GDM1 (cell line): ENCODE results near the gene TJP1.
"Not testable (repeated sequence)": the region's sequence is repeated elsewhere in the genome, so short reads cannot be mapped to it uniquely, and the experiment has no call there.

Source experiments
- DNase-seq: peaks from one replicate; lab custom pipeline; 2025; lab: John Stamatoyannopoulos, UW

Gene TJP1

DNA sequence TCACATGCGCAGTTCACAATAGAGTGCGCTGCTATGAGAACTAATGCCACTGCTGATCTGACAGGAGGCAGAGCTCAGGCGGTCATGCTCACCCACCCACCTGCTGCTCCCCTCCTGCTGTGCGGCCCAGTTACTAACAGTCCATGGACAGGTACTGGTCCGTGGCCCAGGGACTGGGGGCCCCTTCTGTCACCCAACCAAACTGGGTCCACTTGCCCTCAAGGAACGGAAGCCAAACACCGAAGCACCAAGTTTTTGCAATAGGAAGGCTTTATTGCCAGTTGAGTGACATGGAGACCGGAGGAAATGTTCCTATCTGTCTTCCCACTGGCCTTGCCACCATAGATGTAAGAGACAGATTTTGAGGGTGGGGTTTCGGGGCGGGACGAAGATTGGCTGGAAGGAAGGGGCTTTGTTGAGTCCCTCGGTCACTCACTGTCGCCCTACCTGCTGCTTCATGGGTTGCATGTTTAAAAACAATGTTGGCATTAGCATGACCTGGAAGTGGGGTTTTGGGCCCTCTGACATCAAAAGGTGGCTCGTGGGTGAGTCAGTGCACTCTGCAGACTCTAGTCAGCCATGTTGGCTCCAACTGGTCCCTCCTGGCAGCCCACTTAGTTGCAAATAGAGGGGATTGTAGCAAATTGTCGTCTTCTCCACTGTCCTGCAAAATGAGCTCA lies 141.0 kb downstream of the TJP1 start:
- DNase-seq, result no peak

DNA sequence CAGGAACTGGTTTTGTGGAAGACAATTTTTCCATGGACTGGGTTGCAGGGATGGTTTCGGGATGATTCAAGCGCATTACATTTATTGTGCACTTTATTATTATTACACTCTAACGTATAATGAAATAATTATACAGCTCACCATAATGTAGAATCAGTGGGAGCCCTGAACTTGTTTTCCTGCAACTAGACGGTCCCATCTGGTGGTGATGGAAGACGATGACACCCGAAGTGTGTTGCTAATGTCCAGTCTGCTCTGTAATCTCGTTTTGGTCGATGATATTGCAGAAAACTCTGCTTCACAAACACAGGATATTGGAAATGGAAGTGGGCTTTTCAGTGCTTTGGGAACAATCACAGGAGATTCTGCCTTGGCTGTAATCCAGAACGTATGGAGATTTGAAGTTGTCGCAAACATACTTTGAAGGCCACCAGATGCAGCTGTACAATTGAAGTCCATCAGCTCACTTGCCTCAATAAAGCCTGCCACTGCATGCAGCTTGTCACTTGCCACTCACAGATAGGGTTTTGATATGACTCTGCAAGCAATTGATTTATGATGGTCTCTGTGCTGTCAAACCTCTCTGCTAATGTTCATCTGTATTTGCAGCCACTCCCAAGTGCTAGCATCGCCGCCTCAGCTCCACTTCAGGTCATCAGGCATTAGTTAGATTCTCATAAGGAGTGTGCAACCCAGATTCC lies 141.7 kb downstream of the TJP1 start:
- DNase-seq, result no peak

DNA sequence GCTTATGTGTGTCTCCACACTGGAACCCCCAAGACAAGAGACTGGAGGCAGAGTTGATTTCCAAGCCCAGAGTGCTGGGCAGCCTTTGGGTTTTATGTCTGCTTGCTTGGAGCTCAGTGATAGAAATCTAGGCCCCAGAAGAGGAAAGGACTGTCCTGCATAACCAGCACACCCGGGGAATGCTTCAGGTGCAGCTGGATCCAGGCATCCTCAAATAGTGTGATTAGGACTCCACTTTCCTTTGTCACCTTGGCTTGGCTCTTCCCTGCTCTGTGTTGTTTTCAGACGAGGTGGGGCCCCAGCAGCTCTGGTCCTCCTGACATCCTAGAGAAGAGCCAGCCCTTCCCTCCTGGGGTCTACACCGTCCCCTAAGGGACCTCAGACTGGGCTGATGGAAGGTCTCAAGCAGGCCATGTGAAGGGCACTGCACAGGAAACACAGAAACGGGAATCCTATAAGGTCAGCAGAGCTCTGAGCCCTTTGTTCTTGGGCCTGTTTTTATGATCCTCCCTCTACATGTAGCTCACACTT lies 143.7 kb downstream of the TJP1 start:
- DNase-seq, result no peak

DNA sequence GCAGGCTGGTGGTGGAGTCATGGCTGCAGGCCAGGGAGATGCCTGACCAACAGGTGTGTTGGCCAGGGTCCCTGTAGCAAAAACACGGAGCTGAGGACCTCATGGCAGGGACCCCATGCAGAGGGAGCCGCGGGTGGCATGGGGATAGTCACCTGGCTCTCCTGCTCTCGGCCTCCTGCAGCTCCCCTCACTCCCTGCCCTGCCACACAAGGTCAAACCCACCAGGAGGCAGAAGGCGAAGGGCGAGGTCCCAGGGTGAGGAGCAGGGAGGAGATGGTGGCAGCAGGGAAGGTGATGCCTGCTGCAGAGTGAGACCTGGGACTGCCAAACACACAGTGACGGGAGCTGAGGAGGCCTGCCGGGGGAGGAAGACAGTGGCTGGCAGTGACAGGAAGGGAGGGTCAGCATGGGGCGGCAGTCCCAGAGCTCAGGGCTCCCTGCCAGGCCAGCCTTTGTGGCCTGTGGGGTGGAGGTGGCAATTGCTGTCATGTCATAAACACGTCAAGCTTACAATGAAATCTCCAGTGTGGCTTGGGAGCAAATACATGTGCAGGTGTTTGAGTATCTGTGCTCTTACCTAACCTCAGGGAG lies 144.3 kb downstream of the TJP1 start:
- no peak for DNase-seq

DNA sequence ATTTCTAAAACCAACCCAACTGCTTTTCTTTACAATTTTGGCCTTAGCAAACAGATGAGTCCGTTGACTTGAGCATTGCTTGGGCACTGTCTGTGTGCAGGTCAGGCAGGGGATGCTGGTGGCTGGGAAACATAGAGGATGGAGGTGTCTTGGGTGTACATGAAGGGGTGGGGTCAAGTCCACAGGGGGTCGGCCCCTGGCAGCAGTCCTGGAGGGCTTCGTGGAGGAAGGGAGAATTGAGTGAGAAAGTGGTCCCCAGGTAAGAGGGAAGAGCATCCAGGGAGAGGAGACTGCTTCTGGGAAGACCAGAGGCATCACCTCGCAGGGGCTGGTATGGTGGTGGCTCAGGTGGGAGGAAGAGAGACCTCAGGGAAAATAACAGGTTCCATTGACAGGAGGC lies 144.8 kb downstream of the TJP1 start:
- DNase-seq, result no peak

DNA sequence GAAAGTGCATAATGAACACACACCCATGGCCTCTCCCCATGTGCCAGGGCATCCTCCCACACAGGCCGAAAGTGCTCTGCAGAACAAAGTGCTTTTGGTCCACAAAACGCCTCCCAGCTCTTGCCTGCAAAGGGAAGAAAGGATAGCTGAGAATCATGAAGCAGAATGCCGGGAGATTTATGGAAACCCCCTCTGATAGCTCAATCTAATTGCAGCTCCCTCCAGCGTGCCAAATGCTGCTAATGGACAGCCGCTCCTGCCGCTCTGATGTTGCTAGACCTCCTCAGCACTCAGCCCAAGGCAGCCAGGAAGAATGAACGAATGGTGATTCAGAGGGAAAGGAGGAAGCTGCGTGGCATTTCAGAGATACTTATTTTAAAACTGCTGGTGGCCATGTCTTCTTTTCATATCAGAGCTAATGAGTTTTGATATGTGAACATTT lies 145.3 kb downstream of the TJP1 start:
- DNase-seq, result no peak

DNA sequence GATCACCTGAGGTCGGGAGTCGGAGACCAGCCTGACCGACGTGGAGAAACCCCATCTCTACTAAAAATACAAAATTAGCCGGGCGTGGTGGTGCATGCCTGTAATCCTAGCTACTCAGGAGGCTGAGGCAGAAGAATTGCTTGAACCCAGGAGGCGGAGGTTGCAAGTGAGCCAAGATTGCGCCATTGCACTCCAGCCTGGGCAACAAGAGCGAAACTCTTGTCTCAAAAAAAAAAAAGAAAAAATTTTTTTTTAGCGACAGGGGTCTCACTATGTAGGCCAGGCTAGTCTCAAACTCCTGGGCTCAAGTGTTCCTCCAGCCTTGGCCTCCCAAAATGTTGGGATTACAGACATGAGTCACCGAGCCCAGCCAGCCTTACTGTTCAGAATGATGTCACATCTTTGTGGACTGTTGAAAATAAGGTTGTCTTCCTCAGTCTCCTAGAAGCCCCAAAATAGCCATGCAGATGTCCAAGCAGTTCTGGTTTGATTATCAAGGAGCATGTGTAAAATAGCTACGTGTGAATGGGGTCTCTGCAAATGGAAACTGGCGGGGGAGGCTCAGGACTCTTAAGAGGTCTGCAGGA lies 145.8 kb downstream of the TJP1 start:
- DNase-seq, result not testable (repeated sequence)

DNA sequence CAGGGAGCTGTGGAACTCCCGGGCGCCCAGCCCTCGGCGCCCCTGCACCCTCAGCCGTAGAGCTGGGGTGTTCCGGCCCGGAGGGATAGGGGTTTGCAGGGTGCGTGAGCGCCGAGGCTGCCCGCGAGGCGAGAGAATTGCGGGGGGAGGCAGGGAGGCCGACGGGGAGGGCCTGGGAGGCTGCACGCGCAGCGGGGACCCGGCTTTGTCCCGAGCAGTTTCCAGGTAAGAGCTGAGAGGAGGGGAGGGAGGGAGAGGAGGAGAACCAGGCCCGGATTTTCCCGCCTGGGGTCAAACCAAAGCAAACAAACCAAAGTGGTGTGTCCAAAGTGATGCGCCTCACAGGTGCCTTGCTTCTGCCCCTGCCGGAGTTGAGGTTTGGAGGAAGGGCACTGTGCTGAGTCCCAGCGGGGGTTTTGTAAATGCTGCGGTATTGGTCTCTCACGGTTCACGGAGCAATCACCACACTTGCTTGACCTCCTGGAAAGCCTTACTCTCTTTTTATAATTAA lies 146.4 kb downstream of the TJP1 start:
- DNase-seq, result no peak

DNA sequence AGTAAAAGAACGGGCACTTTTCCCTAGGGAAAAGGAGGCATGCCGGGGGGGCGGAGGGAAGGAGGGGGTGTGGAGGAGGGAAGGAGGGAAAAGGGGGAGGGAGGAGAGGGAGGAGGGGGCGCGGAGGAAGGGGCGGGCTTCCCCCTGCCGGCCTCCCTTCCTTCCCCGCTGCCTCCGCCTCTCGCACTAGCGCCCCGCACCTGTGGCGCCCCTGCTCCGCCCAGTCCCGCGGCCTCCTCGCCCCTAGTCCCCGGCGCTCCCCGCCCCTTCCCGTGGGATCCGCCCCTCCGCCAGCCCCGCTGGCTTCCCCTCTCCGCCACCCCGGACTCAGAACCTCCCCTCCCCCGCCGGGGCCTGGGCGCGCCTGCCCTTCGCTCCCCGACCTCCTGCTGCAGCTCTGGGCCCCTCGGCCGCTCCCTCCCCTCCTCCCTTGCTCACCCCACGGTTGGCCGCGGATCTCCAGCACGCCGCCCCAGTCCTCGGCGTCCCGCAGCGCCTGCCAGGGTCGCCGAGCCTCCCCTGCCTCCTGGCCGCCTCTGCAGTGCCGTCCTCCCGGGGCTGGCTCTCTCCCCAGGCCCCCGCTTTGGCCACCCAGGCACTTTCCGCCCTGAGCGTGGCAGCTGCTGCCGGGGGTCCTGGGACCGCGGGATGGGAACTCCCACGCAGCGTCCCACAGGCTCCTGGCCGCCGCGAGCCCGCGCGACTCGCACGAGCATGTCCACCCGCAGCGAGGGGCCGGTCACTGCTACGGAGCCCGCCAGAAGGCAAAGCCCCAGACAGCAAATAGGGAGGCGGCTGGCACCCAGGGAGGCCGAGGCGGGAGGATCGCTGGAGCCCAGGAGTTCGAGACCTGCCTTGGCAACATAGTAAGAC lies 147.4 kb downstream of the TJP1 start:
- DNase-seq, result no peak

DNA sequence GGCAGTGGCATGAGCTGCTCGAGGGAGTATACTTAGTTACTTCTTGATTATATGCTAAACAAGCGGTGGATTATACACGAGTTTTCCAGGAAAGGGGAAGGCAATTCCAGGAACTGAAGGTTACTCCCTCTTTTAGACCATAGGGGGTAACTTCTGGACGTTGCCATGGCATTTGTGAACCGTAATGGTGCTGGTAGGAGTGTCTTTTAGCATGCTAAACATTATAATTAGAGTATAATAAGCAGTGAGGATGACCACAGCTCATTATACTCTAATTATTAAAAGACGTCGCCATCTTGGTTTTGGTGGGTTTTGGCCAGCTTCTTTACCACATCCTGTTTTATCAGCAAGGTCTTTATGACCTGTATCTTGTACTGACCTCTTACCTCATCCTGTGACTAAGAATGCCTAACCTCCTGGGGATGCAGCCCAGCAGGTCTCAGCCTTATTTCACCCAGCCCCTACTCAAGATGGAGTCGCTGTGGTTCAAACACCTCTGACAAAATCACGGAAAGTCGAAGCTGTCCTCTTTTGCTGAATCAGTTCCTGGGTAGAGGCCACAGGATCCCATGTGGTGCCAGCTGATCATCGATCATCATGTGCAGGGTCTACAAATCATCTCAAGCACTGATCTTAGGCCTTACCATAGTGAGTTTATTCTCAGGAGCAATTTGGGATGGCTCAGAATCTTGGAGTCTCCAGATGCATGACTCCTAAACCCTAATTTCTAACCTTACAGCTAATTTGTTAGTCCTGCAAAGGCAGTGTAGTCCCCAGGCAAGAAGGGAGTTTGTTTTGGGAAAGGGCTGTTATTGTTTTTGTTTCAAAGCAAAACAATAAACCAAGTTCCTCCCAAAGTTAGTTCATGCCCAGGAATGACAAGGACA lies 149.1 kb downstream of the TJP1 start:
- no peak for DNase-seq

DNA sequence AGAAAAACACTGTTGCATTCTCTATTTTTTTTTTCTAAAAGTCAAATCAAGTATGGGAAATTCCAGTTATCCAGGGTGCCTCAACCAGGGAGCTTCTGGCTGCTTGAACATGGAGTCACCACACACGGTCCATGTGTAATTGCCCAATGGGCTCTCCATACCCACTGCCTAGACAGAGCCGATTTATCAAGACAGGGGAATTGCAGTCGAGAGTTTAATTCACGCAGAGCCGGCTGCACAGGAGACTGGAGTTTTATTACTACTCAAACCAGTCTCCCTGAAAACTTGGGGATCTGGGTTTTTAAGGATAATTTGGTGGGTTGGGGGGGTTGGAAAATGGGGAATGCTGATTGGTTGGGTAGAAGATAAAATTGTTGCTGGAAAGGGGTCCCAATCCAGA lies 149.8 kb downstream of the TJP1 start:
- DNase-seq, result no peak

DNA sequence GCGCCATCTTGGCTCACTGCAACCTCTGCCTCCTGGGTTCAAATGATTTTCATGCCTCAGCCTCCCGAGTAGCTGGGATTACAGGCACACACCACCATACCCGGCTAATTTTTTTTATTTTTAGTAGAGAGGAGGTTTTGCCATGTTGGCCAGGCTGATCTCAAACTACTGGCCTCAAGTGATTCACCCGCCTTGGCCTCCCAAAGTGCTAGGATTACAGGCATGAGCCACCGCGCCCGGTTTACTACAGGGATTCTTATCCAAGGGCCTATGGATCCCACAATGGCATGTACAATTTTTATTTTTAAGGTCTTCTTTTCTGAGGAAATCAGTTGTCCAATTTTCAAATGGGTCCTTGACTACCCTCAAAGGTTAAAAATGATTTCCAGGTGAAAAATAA lies 150.2 kb downstream of the TJP1 start:
- not testable (repeated sequence) for DNase-seq

DNA sequence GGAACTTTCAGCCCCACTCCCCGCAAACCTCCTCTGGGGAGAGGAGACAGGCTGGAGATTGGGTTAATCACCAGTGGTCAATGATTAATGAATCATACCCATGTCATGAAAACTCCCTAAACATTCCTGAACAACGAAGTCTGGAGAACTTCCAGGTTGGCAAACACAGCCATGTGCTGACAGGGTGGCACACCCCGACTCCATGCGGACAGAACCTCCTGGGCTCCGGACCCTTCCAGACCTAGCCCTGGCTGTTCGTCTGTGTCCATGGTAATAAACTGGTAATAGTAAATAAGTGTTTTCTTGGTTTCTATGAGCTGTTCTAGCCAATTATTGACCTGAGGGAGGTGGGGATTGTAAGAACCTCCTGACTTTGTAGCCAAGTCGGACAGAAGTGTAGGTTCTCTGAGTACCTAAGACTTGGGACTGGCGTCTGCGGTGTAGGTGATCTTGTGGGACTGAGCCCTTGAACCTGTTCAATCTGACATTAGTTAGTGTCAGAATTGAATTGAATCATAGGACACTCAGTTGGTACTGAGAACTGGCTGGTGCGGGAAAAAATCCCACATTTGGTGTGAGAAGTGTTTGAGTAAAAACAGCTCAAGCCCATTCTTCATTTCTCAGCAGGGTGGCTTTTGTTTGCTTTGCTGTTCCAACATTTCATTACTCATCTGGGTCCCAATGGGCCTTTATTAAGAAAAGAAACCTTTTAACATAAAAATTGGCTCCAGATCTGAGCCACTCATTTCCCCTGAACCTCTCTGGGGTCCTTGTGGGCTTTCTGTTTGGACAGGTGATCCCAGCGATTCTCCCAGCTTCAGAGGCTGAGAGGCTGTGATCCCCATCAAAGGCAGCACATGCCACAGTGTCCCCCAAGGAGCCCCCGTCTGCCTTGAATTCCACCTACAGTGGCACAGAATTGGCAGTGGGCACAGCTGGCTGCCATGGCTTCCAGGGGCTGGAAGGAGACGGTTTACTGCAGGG lies 151.0 kb downstream of the TJP1 start:
- DNase-seq, result no peak

DNA sequence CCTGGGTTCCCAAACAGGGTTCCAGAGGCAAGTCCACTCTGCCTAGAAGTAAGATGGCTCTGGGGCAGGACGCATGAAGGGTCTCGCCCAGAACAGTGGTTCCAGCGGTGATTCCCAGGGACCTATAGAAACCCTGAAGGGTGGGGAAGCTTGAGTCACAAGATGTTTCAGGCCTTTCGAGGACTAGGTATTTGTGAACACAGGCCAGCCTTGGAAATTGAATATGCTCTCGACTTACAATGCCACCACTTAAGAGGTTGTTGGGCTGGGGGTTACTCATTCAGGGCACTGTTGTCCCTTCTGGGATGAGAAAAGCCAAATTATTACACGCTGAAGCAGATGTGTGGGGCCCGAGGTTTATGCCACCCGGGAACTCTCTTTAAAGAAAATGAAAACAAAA lies 152.0 kb downstream of the TJP1 start:
- no peak for DNase-seq

DNA sequence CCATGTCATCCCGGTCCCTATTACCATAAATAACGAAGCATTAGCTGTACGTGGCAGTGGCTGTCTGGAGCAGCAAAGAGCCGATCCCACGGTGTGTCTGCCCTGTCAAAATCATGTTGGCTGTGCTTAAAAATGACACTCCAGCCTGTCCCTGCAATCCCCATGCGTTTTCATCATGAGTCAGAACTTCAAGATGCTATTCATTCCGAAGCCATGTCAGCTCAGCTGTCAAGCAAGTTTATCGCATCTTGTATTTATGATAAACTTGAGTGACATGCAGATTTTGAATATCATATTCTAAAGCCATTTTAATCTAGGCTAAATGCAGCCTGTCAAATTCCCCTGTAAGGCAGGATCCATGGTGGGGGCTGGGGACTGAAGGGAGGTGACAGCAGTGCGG lies 152.4 kb downstream of the TJP1 start:
- no peak for DNase-seq

DNA sequence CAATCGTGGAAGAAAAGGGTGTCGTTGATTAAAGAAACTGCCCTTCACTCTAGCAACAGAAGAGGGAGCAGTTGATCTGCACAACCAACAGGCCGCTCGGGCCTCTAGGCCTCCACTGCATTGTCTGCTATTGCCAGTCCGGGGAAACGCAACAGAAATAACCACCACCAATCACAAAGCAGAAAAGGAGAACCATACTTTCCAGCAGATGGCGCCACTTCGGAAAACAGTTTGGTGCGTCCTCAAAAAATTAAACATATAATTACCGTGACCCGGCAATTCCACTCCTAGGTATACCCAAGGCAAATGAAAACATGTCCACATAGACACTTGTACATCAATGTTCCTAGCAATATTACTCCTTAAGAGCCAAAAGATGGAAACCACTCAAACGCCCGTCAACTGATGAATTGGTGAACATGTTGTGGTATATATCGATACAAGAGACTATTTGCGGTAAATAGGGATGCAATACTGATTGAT lies 154.1 kb downstream of the TJP1 start:
- DNase-seq, result peak; percentile 63

DNA sequence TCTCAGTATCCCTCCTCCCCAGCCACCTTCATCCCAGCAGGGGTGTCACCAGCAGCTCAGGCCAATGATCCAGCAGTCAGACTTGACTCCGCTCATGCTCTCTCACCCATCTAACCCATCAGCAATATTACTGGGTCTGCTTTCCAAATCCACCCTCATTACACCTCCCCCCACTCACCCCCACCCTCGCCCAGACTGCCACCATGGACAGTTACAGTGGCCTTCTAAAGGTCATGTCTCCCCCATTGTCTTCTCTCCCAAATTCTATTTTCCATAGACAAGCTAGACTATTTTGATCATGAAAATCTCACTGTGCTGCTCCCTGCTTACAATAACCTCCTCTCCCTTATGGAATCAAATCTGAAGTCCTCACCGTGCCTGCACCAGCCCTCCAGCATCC lies 156.0 kb downstream of the TJP1 start:
- DNase-seq, result no peak

DNA sequence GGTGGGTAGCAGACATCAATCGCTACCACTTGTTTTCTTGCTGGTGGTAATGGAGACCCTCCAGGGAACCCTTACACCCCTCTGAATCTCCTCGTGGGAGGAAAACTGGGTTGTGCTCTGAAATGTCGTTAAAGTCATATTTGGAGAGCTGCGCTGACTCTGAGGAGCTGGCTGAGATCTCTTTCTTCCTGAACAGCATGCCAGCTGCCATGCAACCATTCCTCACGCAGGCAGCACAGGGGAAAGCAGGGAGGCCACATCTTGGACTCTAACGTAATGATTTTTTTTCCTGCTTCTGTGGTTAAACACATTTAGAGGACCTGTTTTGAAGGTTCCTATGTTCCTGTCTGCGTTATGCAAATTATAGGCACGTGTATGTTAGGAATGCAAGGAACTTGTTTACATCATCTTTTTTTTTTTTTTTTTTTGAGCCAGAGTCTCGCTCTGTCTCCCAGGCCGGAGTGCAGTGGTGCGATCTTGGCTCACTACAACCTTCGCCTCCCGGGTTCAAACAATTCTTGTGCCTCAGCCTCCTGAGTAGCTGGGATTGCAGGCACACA lies 156.7 kb downstream of the TJP1 start:
- no peak for DNase-seq

DNA sequence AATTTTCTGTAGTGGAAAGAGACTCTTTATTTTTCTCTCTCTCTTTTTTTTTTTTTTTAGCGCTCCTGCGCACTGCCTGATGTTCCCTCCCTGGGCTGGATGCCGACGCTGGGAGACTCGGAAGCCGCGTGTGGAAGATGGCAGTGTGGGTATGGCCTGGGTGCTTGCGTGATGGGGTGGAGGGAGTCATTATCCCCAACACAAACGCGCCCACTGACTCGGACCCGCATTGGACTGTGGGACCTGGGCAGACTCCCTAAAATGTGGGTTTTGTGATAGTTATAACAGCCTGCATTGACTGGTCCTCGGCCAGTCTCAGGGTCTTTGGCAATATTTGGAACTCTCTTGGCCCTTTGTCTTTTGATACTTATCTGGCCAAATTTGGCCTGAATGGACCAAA lies 157.9 kb downstream of the TJP1 start:
- DNase-seq, result no peak
